ENCODE data around the gene ZFHX2. TPM values are rescaled to one million over a fixed set of nuclear protein-coding genes. Genes with fewer than 3 reads are reported as not detected.

Gene ZFHX2
- total and polyA plus RNA-seq, 2 of the 13 experiments (the other 11 are each of a cell fraction or from before 2014, with no cell fraction given) = 0.17 to 0.44 TPM

- TF ChIP-seq CEBPZ (IDR thresholded peaks at IDR 0.05; ENCODE audit: low read length) (no peak), MED13 (CRISPR knock-in tag; IDR thresholded peaks at IDR 0.05) (no peak), ZNF570 (CRISPR knock-in tag; IDR thresholded peaks at IDR 0.05; ENCODE audit: borderline replicate concordance) (no peak), SP4 (CRISPR knock-in tag; IDR thresholded peaks at IDR 0.05) (no peak), CREM (IDR thresholded peaks at IDR 0.05) (no peak), CREM (CRISPR knock-in tag; IDR thresholded peaks at IDR 0.05) (no peak), SMARCE1 (IDR thresholded peaks at IDR 0.05; ENCODE audit: borderline replicate concordance) (no peak), JARID2 (CRISPR knock-in tag; IDR thresholded peaks at IDR 0.05; ENCODE audit: insufficient replicate concordance) (no peak), MIER3 (CRISPR knock-in tag; IDR thresholded peaks at IDR 0.05; ENCODE audit: borderline replicate concordance) (no peak), TCF7 (IDR thresholded peaks at IDR 0.05; ENCODE audit: low read depth) (no peak), TOE1 (CRISPR knock-in tag; IDR thresholded peaks at IDR 0.05) (no peak), ZNF770 (CRISPR knock-in tag; IDR thresholded peaks at IDR 0.05) (no peak), NFE2L1 (CRISPR knock-in tag; IDR thresholded peaks at IDR 0.05; ENCODE audit: borderline replicate concordance) (no peak), ZNF83 (CRISPR knock-in tag; IDR thresholded peaks at IDR 0.05; ENCODE audit: borderline replicate concordance) (no peak), ZNF142 (CRISPR knock-in tag; IDR thresholded peaks at IDR 0.05) (no peak), HIVEP1 (CRISPR knock-in tag; IDR thresholded peaks at IDR 0.05) (0 out of 2 replicates have a peak, but pooled peaks have one; percentile 43)
Observed at GRCh38 chr14:23539248-23540140, 12.1 kb downstream of the ZFHX2 start (continued).

Data from HepG2 (cell line).